Loucy (cell line): ENCODE measurements around the gene TRHDE.

Source experiments
- H2AFZ ChIP-seq: fragments of 200-600 bp; sonication (generic); 2 replicates; pipeline ENCODE4 v1.6.0; 2016; ENCODE audit warnings: antibody characterized with exemption, mild to moderate bottlenecking, low read length, moderate library complexity
- H3F3A ChIP-seq: fragments of 200-600 bp; 2 replicates; pipeline ENCODE4 v1.6.0; 2016; ENCODE audit warnings: antibody characterized with exemption, low read depth, mild to moderate bottlenecking
- H3K27me3 ChIP-seq: fragments of 200-600 bp; sonication (generic); 2 replicates; pipeline ENCODE4 v1.6.1; 2014; ENCODE audit warnings: low read length, mild to moderate bottlenecking; ENCODE audit not compliant: insufficient read depth, poor library complexity, severe bottlenecking
- H3K36me3 ChIP-seq: fragments of 200-600 bp; sonication (generic); 2 replicates; pipeline ENCODE4 v1.6.1; 2016; ENCODE audit warnings: low read length; ENCODE audit not compliant: insufficient read depth
- H3K4me1 ChIP-seq: fragments of 200-600 bp; sonication (generic); 2 replicates; pipeline ENCODE4 v1.5.1; 2014; ENCODE audit warnings: low read length, mild to moderate bottlenecking; ENCODE audit not compliant: insufficient read depth, poor library complexity, severe bottlenecking
- H3K4me2 ChIP-seq: fragments of 200-600 bp; sonication (generic); 2 replicates; pipeline ENCODE4 v1.6.0; 2014; ENCODE audit warnings: antibody characterized with exemption, low read length, low read depth, mild to moderate bottlenecking; ENCODE audit not compliant: poor library complexity, severe bottlenecking
- H3K4me3 ChIP-seq: fragments of 200-600 bp; sonication (generic); 2 replicates; pipeline ENCODE4 v1.5.1; 2014; ENCODE audit warnings: low read length, mild to moderate bottlenecking, mixed read lengths; ENCODE audit not compliant: poor library complexity, severe bottlenecking
- H3K79me2 ChIP-seq: fragments of 200-600 bp; sonication (generic); 2 replicates; pipeline ENCODE4 v1.6.1; 2014; ENCODE audit warnings: low read length; ENCODE audit not compliant: insufficient read depth
- H3K9ac ChIP-seq: fragments of 200-600 bp; sonication (generic); 2 replicates; pipeline ENCODE4 v1.6.0; 2014; ENCODE audit warnings: mild to moderate bottlenecking, low read depth, low read length, moderate library complexity; ENCODE audit not compliant: poor library complexity, severe bottlenecking
- H3K9me2 ChIP-seq: fragments of 200-600 bp; sonication (generic); replicated peaks from 2 replicates; pipeline ENCODE4 v1.6.1; 2016; ENCODE audit warnings: low read depth, low read length, mixed read lengths
- H3K9me3 ChIP-seq: fragments of 200-600 bp; sonication (generic); 2 replicates; pipeline ENCODE4 v1.6.1; 2014; ENCODE audit warnings: mild to moderate bottlenecking, antibody characterized with exemption, low read length, low read depth; ENCODE audit not compliant: insufficient read depth
- H4K20me1 ChIP-seq: fragments of 200-600 bp; sonication (generic); 2 replicates; pipeline ENCODE4 v1.6.0; 2014; ENCODE audit warnings: antibody characterized with exemption, low read length, mild to moderate bottlenecking; ENCODE audit not compliant: insufficient read depth, poor library complexity, severe bottlenecking
- CTCF ChIP-seq: fragments of 200-600 bp; sonication (generic); conservative IDR thresholded peaks from 2 replicates; pipeline ENCODE4 v1.5.1; 2014; ENCODE audit warnings: mild to moderate bottlenecking, antibody characterized with exemption, low read length
- EZH2phosphoT487 ChIP-seq: fragments of 200-600 bp; IDR thresholded peaks from 2 replicates; pipeline ENCODE4 v1.6.1; 2018; ENCODE audit warnings: antibody characterized with exemption, mild to moderate bottlenecking, moderate library complexity, borderline replicate concordance

The TRHDE gene

DNA sequence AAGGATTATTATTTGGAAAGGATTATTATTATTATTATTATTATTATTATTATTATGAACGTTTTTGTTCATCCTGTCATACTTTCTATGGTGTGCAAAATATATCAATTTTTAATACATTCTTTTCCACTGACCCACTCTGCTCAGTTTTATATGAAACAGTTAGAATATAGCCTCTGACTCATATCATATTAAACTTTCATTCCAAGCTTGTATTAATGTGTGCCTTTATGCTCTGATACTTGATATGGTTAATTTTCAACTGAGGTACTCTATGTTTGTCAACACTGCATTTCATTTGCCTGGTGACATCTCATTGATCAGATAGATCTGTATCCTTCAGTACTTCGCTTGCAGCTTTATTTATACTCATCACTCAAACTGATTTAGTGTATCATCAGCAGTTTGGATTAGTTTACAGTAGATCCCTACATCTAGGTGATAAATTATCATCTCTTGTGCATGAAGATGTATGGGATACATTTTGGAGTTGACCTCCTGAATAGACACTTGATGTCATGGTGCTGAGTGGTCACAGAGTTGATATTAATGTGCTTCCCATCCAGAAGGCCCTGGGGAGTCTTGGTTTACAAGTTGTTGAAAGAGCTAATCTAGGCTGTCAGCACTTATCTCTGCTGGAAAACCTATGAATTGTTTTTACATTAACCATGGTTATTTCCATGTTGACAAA lies 271.8 kb downstream of the TRHDE start:
- H3K9me2 ChIP-seq: no peaks in the 10 kb centered on the region
- no peaks in the 10 kb centered on the region for H3K79me2 ChIP-seq
- no peak overlapping the region for H3K4me3 ChIP-seq
- H2AFZ ChIP-seq: no peak overlapping the region
- no peaks in the 10 kb centered on the region for H3K9me3 ChIP-seq
- H3K36me3 ChIP-seq: no peaks in the 10 kb centered on the region
- H3F3A ChIP-seq: no peaks in the 10 kb centered on the region
- H3K9ac ChIP-seq: no peak overlapping the region
- no peaks in the 10 kb centered on the region for H3K27me3 ChIP-seq
- H3K4me1 ChIP-seq: no peaks in the 10 kb centered on the region
- H3K4me2 ChIP-seq: no peak overlapping the region
- no peaks in the 10 kb centered on the region for H4K20me1 ChIP-seq
- TF ChIP-seq EZH2phosphoT487 (no peak), CTCF (no peak)

GRCh38 chr12:72546106-72546505 lies 273.9 kb downstream of the TRHDE start:
- Histone ChIP-seq H3K79me2 (no peaks in the 10 kb centered on the region), H3F3A (no peaks in the 10 kb centered on the region), H3K9ac (no peak overlapping the region), H3K36me3 (no peaks in the 10 kb centered on the region), H3K4me2 (no peak overlapping the region), H3K4me3 (no peak overlapping the region), H3K4me1 (no peaks in the 10 kb centered on the region), H3K9me2 (no peaks in the 10 kb centered on the region), H3K27me3 (no peaks in the 10 kb centered on the region), H4K20me1 (no peaks in the 10 kb centered on the region), H2AFZ (no peak overlapping the region), H3K9me3 (no peaks in the 10 kb centered on the region)
- TF ChIP-seq CTCF: no peak
- TF ChIP-seq EZH2phosphoT487: no peak

DNA sequence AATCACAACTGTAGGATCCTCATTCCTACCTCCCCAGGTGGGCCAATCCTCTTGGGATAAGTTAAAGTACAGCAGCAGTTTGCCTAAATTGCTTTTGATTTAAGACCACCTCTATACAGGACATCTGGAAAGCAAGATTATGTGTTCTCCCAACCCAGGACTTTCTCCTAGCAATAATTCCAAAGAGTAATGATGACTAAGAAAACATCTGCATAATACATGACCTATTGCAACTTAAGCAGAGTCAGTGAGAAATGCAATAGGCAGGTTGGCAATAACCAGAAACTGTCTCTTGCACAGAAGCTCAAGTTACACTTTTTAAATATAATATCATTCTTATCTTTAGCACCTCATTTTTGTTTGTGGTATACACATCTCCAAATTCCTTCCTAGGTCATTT lies 275.4 kb downstream of the TRHDE start:
- H3K9me2 ChIP-seq: no peaks in the 10 kb centered on the region
- TF ChIP-seq EZH2phosphoT487 (no peak), CTCF (no peak)

More for the DNA sequence above, 275.4 kb downstream of the TRHDE start:
- Histone ChIP-seq H4K20me1 (no peaks in the 10 kb centered on the region), H3K4me3 (no peak overlapping the region), H3K27me3 (no peaks in the 10 kb centered on the region), H3K9ac (no peak overlapping the region), H2AFZ (no peak overlapping the region), H3K4me1 (no peaks in the 10 kb centered on the region), H3K79me2 (no peaks in the 10 kb centered on the region), H3F3A (no peaks in the 10 kb centered on the region), H3K36me3 (no peaks in the 10 kb centered on the region), H3K9me3 (no peaks in the 10 kb centered on the region), H3K4me2 (no peak overlapping the region)
